Coronary artery (tissue), 2 donors: ENCODE measurements around the gene ABCC9.

Source experiments
- DNase-seq: peaks from one replicate; pipeline ENCODE4 v3.0.0-alpha.2; 2017; ENCODE audit warnings: low spot score
- H3K27ac ChIP-seq, 2 donors: fragments of 200-600 bp; sonication (generic); one replicate each; pipeline ENCODE4 v1.5.1; 2016 to 2019
- H3K4me3 ChIP-seq: fragments of 200-600 bp; sonication (generic); 2 replicates; pipeline ENCODE4 v1.5.1; 2016; ENCODE audit warnings: mild to moderate bottlenecking, moderate library complexity
- TF ChIP-seq, protein P1 (sequence below): fragments of 200-600 bp; sonication (generic); IDR thresholded peaks from one replicate; pipeline ENCODE4 v1.5.1; 2019; ENCODE audit warnings: antibody characterized with exemption

Gene ABCC9

DNA sequence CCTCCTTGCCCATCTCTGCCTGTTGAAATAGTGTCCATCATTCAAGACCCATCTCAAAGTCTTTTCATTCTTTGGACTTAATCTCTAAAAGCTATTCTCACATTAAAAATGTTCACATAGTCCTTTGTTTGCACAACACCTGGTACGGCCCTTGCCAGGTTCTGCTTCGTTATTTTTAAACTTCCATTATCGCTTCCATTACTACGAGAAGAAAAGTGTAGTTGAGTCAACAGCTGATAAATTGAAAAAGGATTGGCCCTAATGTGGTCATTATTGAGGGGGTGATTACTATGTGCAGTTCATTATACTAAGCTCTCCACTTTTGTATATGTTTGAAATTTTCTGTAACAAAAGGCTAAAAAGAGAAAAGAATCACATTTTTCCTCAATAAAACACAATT lies 184.5 kb downstream of the ABCC9 start:
- no peak for DNase-seq
- TF ChIP-seq, protein P1, sequence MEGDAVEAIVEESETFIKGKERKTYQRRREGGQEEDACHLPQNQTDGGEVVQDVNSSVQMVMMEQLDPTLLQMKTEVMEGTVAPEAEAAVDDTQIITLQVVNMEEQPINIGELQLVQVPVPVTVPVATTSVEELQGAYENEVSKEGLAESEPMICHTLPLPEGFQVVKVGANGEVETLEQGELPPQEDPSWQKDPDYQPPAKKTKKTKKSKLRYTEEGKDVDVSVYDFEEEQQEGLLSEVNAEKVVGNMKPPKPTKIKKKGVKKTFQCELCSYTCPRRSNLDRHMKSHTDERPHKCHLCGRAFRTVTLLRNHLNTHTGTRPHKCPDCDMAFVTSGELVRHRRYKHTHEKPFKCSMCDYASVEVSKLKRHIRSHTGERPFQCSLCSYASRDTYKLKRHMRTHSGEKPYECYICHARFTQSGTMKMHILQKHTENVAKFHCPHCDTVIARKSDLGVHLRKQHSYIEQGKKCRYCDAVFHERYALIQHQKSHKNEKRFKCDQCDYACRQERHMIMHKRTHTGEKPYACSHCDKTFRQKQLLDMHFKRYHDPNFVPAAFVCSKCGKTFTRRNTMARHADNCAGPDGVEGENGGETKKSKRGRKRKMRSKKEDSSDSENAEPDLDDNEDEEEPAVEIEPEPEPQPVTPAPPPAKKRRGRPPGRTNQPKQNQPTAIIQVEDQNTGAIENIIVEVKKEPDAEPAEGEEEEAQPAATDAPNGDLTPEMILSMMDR = no peak
- Histone ChIP-seq H3K27ac (no peak overlapping the region), H3K4me3 (no peak overlapping the region)

DNA sequence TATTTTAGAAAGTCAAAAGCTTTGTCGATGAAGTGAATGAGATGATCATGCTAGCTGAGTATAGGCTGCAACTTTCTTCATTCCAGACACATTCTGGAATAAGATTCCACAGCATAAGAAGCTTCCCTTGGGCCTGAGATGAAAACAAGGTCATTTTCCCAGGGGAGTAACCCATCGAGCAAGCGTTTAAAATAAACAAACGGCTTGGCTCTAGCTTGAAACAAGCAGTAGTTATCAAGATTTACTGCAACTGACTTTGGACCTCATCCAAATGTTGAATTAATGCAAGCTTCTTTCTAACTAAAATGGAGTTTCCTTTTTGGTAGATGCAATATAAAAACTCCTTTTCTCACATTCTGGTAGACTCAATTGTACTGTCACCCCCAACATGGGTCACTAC lies 189.7 kb downstream of the ABCC9 start:
- DNase-seq = no peak
- TF ChIP-seq, protein P1 = no peak
- no peak overlapping the region for H3K27ac ChIP-seq
- H3K4me3 ChIP-seq = no peak overlapping the region
